Astrocyte of the cerebellum (primary cell): ENCODE measurements around the gene ROMO1.
"Not testable (repeated sequence)": the region's sequence is repeated elsewhere in the genome, so short reads cannot be mapped to it uniquely, and the experiment has no call there.

Experiments used
- DNase-seq: peaks from one replicate; pipeline ENCODE4 v3.0.0-alpha.2; 2011; ENCODE audit warnings: low read depth
- H3K4me3 ChIP-seq: 2 replicates; pipeline ENCODE4 v1.5.1; 2011; ENCODE audit warnings: mild to moderate bottlenecking, low read depth, low read length, moderate library complexity
- in situ Hi-C: cut with HindIII; loops from 2 replicates; pipeline ENCODE4 v1.10.0; 2017; ENCODE audit warnings: low sequenced_read_pairs
- TF ChIP-seq, protein P1 (sequence below): IDR thresholded peaks from 2 replicates; pipeline ENCODE4 v1.5.1; 2012; ENCODE audit warnings: low read length, low read depth, moderate library complexity, mild to moderate bottlenecking; ENCODE audit errors: missing control alignments

Gene ROMO1

DNA sequence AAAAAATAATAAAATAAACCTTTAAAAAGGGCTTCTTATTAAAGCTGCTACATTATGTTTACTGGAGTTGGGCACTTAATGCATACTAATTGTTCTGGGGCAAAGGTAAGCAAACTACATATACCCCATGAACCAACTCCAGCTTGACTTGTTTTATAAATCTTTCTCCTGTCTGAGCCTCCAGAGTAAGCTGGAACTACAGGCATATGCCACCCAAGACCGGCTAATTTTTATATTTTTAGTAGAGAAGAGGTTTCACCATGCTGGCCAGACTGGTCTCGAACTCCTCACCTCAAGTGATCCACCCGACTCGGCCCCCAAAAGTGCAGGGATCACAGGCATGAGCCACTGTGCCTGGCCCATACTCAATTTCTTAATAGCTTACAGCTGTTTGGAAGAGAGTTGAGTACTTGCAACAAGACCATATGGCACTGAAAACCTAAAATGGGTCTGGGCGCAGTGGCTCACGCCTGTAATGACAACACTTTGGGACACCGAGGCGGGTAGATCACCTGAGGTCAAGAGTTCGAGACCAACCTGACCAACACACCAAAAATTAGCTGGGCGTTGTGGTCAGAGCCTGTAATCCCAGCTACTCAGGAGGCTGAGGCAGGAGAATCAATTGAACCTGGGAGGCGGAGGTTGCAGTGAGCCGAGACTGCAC lies 19.9 kb downstream of the ROMO1 start:
- H3K4me3 ChIP-seq, result no peak overlapping the region
- DNase-seq, result no peak
- TF ChIP-seq, protein P1, sequence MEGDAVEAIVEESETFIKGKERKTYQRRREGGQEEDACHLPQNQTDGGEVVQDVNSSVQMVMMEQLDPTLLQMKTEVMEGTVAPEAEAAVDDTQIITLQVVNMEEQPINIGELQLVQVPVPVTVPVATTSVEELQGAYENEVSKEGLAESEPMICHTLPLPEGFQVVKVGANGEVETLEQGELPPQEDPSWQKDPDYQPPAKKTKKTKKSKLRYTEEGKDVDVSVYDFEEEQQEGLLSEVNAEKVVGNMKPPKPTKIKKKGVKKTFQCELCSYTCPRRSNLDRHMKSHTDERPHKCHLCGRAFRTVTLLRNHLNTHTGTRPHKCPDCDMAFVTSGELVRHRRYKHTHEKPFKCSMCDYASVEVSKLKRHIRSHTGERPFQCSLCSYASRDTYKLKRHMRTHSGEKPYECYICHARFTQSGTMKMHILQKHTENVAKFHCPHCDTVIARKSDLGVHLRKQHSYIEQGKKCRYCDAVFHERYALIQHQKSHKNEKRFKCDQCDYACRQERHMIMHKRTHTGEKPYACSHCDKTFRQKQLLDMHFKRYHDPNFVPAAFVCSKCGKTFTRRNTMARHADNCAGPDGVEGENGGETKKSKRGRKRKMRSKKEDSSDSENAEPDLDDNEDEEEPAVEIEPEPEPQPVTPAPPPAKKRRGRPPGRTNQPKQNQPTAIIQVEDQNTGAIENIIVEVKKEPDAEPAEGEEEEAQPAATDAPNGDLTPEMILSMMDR, result no peak
- in situ Hi-C loops, result no loop called here

DNA sequence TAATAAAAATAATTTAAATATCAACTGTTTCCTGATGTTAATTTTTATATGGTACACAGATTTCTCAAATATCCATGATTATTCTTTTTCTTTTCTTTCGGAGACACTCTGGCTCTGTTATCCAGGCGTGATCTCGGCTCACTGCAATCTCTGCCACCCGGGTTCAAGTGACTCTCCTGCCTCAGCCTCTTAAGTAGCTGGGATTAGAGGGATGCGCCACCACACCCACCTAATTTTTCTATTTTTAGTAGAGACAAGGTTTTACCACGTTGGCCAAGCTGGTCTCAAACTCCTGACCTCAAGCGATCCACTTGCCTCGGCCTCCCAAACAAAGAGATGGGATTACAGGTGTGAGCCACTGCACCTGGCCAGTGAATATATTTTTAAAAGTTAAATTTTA lies 20.5 kb downstream of the ROMO1 start:
- no peak overlapping the region for H3K4me3 ChIP-seq
- in situ Hi-C loops, result no loop called here
- DNase-seq, result no peak
- TF ChIP-seq, protein P1, result no peak

DNA sequence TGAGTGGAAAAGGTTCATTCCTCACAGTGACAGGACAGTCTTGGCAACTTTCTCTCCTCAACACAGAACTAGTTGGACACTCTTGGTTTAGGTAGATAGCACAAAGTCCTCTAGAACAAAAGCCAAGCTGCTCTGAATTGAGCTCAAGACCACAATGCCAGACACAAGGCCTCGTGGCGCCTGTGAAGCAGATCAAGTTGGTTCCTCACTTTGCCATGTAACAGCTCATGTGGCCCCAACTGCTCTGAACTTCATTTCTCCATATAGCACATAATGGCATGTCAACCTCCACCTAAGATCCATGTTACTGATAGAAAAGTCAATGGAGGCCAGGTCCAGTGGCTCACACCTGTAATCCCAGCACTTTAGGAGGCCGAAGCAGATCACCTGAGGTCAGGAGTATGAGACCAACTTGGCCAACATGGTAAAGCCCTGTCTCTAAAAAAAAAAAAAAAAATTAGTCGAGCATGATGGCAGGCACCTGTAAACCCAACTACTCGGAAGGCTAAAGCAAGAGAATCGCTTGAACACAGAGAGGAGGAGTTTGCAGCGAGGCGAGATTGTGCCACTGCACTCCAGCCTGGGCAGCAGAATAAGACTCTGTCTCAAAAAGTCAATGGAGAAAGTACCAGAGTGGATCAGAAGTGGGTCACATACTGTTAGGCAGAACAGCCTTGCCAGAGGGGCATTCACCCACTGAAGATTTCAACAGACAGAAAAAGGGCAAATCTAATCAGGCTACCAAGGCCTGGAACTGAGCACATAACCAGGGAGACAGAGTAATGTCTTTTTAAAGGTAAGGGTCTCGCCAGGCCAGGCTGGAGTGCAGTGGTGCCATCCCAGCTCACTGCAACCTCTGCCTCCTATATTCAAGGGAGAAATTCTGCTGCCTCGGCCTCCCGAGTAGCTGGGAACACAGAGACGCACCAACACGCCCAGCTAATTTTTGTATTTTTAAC lies 21.2 kb downstream of the ROMO1 start:
- H3K4me3 ChIP-seq, result no peak overlapping the region
- DNase-seq, result no peak
- in situ Hi-C loops, result no loop called here
- TF ChIP-seq, protein P1, result no peak

DNA sequence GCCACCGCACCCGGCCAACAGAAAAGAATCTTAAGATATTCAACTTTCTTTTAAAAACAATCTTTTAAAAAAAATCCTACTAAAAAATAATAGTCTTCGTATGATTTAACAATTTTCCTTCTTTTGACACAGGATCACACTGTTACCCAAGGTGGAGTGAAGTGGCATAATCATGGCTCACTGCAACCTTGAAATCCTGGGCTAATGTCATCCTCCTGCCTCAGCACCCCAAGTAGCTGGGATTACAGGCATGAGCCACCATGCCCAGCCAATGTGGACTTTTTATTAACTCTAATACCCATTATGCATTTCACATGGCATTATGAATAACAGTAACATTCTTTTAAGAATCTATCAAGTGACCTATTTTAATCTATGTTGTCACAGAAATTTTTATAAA lies 22.0 kb downstream of the ROMO1 start:
- in situ Hi-C loops, result no loop called here
- TF ChIP-seq, protein P1, result no peak
- H3K4me3 ChIP-seq, result no peak overlapping the region
- DNase-seq, result no peak

DNA sequence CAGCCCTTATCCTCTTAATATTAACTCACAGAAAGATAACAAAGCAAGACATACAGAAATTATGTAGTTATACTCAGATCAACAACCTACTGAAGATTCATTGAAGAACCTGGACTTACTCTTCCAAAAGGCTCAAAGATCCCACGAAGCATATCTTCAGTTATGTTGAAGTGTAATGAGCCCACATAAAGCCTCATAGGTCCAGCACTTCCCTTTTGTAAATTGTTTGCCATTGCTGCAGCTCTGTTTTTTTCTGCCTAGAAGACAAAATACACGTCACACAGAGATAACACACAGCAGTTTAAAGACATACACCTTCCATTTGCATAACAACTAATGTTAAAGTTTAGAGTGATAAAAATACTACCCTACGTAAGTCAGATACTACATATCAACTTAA lies 22.4 kb downstream of the ROMO1 start:
- H3K4me3 ChIP-seq, result no peak overlapping the region
- TF ChIP-seq, protein P1, result no peak
- no peak for DNase-seq
- in situ Hi-C loops, result no loop called here

DNA sequence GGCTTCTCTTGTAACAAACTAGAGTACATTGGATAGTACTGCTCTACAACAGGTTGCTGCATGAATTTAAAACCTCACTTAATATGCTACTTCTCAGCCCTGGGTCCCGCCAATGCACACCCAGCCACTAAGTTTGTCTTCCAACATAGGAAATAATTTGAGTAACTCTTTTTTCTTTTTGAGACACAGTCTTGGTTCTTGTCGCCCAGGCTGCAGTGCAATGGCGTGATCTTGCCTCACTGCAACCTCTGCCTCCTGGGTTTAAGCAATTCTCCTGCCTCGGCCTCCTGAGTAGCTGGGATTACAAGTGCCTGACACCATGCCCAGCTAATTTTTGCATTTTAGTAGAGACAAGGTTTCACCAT lies 24.1 kb downstream of the ROMO1 start:
- DNase-seq, H3K4me3 ChIP-seq, in situ Hi-C loops: not testable (repeated sequence)

DNA sequence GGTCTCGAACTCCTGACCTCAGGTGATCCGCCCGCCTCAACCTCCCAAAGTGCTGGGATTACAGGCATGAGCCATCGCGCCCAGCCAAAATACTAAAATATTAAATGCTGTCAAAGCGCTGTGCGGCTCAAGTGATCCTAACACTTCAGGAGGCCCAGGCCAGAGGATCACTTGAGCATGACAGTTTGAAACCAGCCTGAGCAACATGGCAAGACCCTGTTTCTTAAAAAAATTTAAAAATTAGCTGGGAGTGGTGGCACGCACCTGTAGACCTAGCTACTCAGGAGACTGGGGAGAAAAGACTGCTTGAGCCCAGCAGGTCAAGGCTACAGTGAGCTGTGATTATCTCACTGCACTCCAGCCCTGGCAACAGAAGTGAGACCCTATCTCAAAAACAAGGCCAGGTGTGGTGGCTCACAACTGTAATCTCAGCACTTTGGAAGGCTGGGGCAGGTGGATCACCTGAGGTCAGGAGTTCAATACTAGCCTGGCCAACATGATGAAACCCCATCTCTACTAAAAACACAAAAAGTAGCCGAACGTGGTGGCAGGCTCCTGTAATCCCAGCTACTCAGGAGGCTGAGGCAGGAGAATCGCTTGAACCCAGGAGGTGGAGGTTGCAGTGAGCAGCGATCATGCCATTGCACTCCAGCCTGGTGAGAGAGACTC lies 24.6 kb downstream of the ROMO1 start:
- in situ Hi-C loops, DNase-seq, H3K4me3 ChIP-seq: not testable (repeated sequence)
